Natural killer cell treated with Interleukin-12 subunit alpha and Interleukin-12 subunit beta and Interleukin-15 and Interleukin-18, amount 100 ng/mL, for 72 hours (primary cell): ENCODE data around the gene TNRC18. TPM values are rescaled to one million over a fixed set of nuclear protein-coding genes. Genes with fewer than 3 reads are reported as not detected.

Experiments
- ATAC-seq, 2 donors: fragments of 150-1000 bp; cut with Tn5 transposase in 1 of 2; sonication (Bioruptor Pico), chemical (Tn5 transposase) in 1 of 2; 2 replicates each; pipeline ENCODE4 v1.10.0; 2021
- DNase-seq: peaks from one replicate; pipeline ENCODE4 v3.0.0; 2022; ENCODE audit warnings: low spot score
- H3K27ac Mint-ChIP-seq, 2 donors: 1 replicate in 1 of 2; 2 replicates in 1 of 2; pipeline ENCODE4 v1.8.0; 2022; ENCODE audit warnings: mixed read lengths in 2 of 2, mild to moderate bottlenecking in 1 of 2, moderate library complexity in 1 of 2
- H3K27me3 Mint-ChIP-seq, 2 donors: 1 replicate in 1 of 2; 2 replicates in 1 of 2; pipeline ENCODE4 v1.8.0; 2022; ENCODE audit warnings: mixed read lengths in 2 of 2
- H3K36me3 Mint-ChIP-seq: one replicate; pipeline ENCODE4 v1.8.0; 2022; ENCODE audit warnings: mixed read lengths
- H3K4me1 Mint-ChIP-seq, 2 donors: 1 replicate in 1 of 2; 2 replicates in 1 of 2; pipeline ENCODE4 v1.8.0; 2022; ENCODE audit warnings: low read depth in 2 of 2, mixed read lengths in 2 of 2, mild to moderate bottlenecking in 1 of 2
- H3K4me3 Mint-ChIP-seq: one replicate; pipeline ENCODE4 v1.8.0; 2022; ENCODE audit warnings: mixed read lengths
- H3K9me3 Mint-ChIP-seq: 2 replicates; pipeline ENCODE4 v1.8.0; 2022; ENCODE audit warnings: mixed read lengths
- total RNA-seq, 2 donors: library from RNA; stranded (reverse); gene quantifications; one replicate each; pipeline ENCODE4 v1.2.3, GENCODE V29; 2022

The TNRC18 gene
- total RNA-seq, 2 donors from 2014 or later = 81.2 to 87.6 TPM

GRCh38 chr7:5441840-5442503, 18.3 kb upstream of the TNRC18 start:
- no peaks in the 10 kb centered on the region for H3K9me3 Mint-ChIP-seq
- no peaks in the 10 kb centered on the region for H3K4me1 Mint-ChIP-seq
- H3K27ac Mint-ChIP-seq = no peak overlapping the region
- no peaks in the 10 kb centered on the region for H3K27me3 Mint-ChIP-seq
- no peak for DNase-seq
- no peak for ATAC-seq
- no peaks in the 10 kb centered on the region for H3K36me3 Mint-ChIP-seq
- no peak overlapping the region for H3K4me3 Mint-ChIP-seq

- Mint-ChIP-seq H3K27ac (no peak overlapping the region), H3K27me3 (no peaks in the 10 kb centered on the region), H3K9me3 (no peaks in the 10 kb centered on the region), H3K4me3 (no peak overlapping the region), H3K4me1 (no peaks in the 10 kb centered on the region), H3K36me3 (no peaks in the 10 kb centered on the region)
- no peak for DNase-seq
- no peak for ATAC-seq
These were observed 16.2 kb upstream of the TNRC18 start for GRCh38 chr7:5439572-5440496.

- peaks cover 0 to 5% of the 10 kb centered on the region in 2 donors for H3K27me3 Mint-ChIP-seq
- DNase-seq (no peak), ATAC-seq (no peak)
- no peak overlapping the region for H3K27ac Mint-ChIP-seq
- H3K36me3 Mint-ChIP-seq = no peaks in the 10 kb centered on the region
- no peaks in the 10 kb centered on the region for H3K4me1 Mint-ChIP-seq
- H3K4me3 Mint-ChIP-seq = no peak overlapping the region
- H3K9me3 Mint-ChIP-seq = no peaks in the 10 kb centered on the region
These were observed 15.6 kb upstream of the TNRC18 start for GRCh38 chr7:5439209-5439571.

- Mint-ChIP-seq H3K9me3 (no peaks in the 10 kb centered on the region), H3K27ac (no peak overlapping the region), H3K4me1 (no peaks in the 10 kb centered on the region), H3K4me3 (no peak overlapping the region), H3K27me3 (peaks cover 2 to 7% of the 10 kb centered on the region in 2 donors), H3K36me3 (no peaks in the 10 kb centered on the region)
- ATAC-seq (no peak), DNase-seq (no peak)
These were observed 14.4 kb upstream of the TNRC18 start for GRCh38 chr7:5437987-5438386.

GRCh38 chr7:5437348-5437892, 13.8 kb upstream of the TNRC18 start:
- H3K36me3 Mint-ChIP-seq = no peaks in the 10 kb centered on the region
- H3K4me1 Mint-ChIP-seq = no peaks in the 10 kb centered on the region
- no peak overlapping the region for H3K27ac Mint-ChIP-seq
- H3K4me3 Mint-ChIP-seq = no peak overlapping the region
- no peaks in the 10 kb centered on the region for H3K9me3 Mint-ChIP-seq
- peak in 1 of 2 donors; percentile 11 for ATAC-seq
- no peak for DNase-seq
- peaks cover 3 to 7% of the 10 kb centered on the region in 2 donors for H3K27me3 Mint-ChIP-seq

- H3K27ac Mint-ChIP-seq = no peak overlapping the region
- H3K36me3 Mint-ChIP-seq = no peaks in the 10 kb centered on the region
- no peak for ATAC-seq
- H3K4me1 Mint-ChIP-seq = no peaks in the 10 kb centered on the region
- no peak for DNase-seq
- H3K9me3 Mint-ChIP-seq = no peaks in the 10 kb centered on the region
- no peak overlapping the region for H3K4me3 Mint-ChIP-seq
- peaks cover 13 to 18% of the 10 kb centered on the region in 2 donors for H3K27me3 Mint-ChIP-seq
These were observed 12.5 kb upstream of the TNRC18 start for GRCh38 chr7:5436003-5436678.

GRCh38 chr7:5435291-5436002, 11.8 kb upstream of the TNRC18 start:
- no peak overlapping the region for H3K27ac Mint-ChIP-seq
- no peaks in the 10 kb centered on the region for H3K9me3 Mint-ChIP-seq
- no peaks in the 10 kb centered on the region for H3K36me3 Mint-ChIP-seq
- H3K4me1 Mint-ChIP-seq = no peaks in the 10 kb centered on the region
- DNase-seq (no peak), ATAC-seq (no peak)
- H3K27me3 Mint-ChIP-seq = peaks cover 15 to 20% of the 10 kb centered on the region in 2 donors
- no peak overlapping the region for H3K4me3 Mint-ChIP-seq

- no peaks in the 10 kb centered on the region for H3K36me3 Mint-ChIP-seq
- peaks cover 26 to 33% of the 10 kb centered on the region in 2 donors for H3K27me3 Mint-ChIP-seq
- DNase-seq (no peak), ATAC-seq (no peak)
- no peak overlapping the region for H3K4me3 Mint-ChIP-seq
- peaks cover 6 to 9% of the 10 kb centered on the region in 2 donors for H3K4me1 Mint-ChIP-seq
- no peak overlapping the region for H3K27ac Mint-ChIP-seq
- H3K9me3 Mint-ChIP-seq = no peaks in the 10 kb centered on the region
These were observed 9.5 kb upstream of the TNRC18 start for GRCh38 chr7:5433181-5433580.

- H3K4me3 Mint-ChIP-seq = no peak overlapping the region
- H3K27ac Mint-ChIP-seq = no peak overlapping the region
- peaks cover 26 to 33% of the 10 kb centered on the region in 2 donors for H3K27me3 Mint-ChIP-seq
- ATAC-seq = no peak
- no peak for DNase-seq
- peaks cover 6 to 9% of the 10 kb centered on the region in 2 donors for H3K4me1 Mint-ChIP-seq
- no peaks in the 10 kb centered on the region for H3K9me3 Mint-ChIP-seq
- H3K36me3 Mint-ChIP-seq = no peaks in the 10 kb centered on the region
These were observed 9.1 kb upstream of the TNRC18 start for GRCh38 chr7:5432691-5433090.

GRCh38 chr7:5431560-5432015, 8.0 kb upstream of the TNRC18 start:
- Mint-ChIP-seq H3K27ac (no peak overlapping the region), H3K4me1 (peaks cover 6 to 9% of the 10 kb centered on the region in 2 donors), H3K27me3 (peaks cover 29 to 33% of the 10 kb centered on the region in 2 donors), H3K36me3 (no peaks in the 10 kb centered on the region), H3K9me3 (no peaks in the 10 kb centered on the region), H3K4me3 (no peak overlapping the region)
- DNase-seq = no peak
- no peak for ATAC-seq

- no peaks in the 10 kb centered on the region for H3K9me3 Mint-ChIP-seq
- peaks cover 35 to 40% of the 10 kb centered on the region in 2 donors for H3K27me3 Mint-ChIP-seq
- H3K4me1 Mint-ChIP-seq = peaks cover 6 to 13% of the 10 kb centered on the region in 2 donors
- H3K27ac Mint-ChIP-seq = no peak overlapping the region
- ATAC-seq = no peak
- H3K4me3 Mint-ChIP-seq = no peak overlapping the region
- H3K36me3 Mint-ChIP-seq = no peaks in the 10 kb centered on the region
- DNase-seq = no peak
These were observed 6.9 kb upstream of the TNRC18 start for GRCh38 chr7:5430612-5430947.

GRCh38 chr7:5429857-5430611, 6.4 kb upstream of the TNRC18 start:
- H3K4me1 Mint-ChIP-seq = peaks cover 6 to 16% of the 10 kb centered on the region in 2 donors
- peaks cover 41 to 45% of the 10 kb centered on the region in 2 donors for H3K27me3 Mint-ChIP-seq
- DNase-seq = no peak
- no peak overlapping the region for H3K27ac Mint-ChIP-seq
- peak overlapping the region; percentile 50 for H3K4me3 Mint-ChIP-seq
- no peak for ATAC-seq
- no peaks in the 10 kb centered on the region for H3K36me3 Mint-ChIP-seq
- no peaks in the 10 kb centered on the region for H3K9me3 Mint-ChIP-seq
